ENCODE measurements around the gene BCL2L14. TPM values are rescaled to one million over a fixed set of nuclear protein-coding genes. Genes with fewer than 3 reads are reported as not detected.

The BCL2L14 gene
- total RNA-seq, 1 experiment from 2014 or later, result 0.90 TPM

- peaks cover 14% of the 10 kb centered on the region for H3K9me3 Mint-ChIP-seq
- ChIA-PET CTCF (interaction anchor here (1.2 to 1.6 kb wide), 2 partner anchors 315 to 451 kb away, joined by 4 to 6 read pairs; partner anchors contain the start of gene MANSC1), POLR2A (no interaction called here)
- peaks cover 15% of the 10 kb centered on the region for H3K4me1 Mint-ChIP-seq
- ATAC-seq, result no peak
- no peaks in the 10 kb centered on the region; the same call in 1 of the 2 replicates for H3K27me3 Mint-ChIP-seq (ENCODE audit: low read depth)
- 0 out of 2 replicates have a peak, but pooled peaks cover 8% of the 10 kb centered on the region for H3K36me3 Mint-ChIP-seq
- H3K27ac Mint-ChIP-seq, result no peak overlapping the region
- H3K4me3 Mint-ChIP-seq, result no peak overlapping the region
- no peak for TF ChIP-seq ZMAT4 (CRISPR knock-in tag; IDR thresholded peaks at IDR 0.05)
- no peak for TF ChIP-seq NFATC4 (CRISPR knock-in tag; IDR thresholded peaks at IDR 0.05)
- TF ChIP-seq ATF3 (CRISPR knock-in tag; conservative IDR thresholded peaks at IDR 0.05), result no peak
- no peak for TF ChIP-seq CREM (CRISPR knock-in tag; IDR thresholded peaks at IDR 0.05)
- DNase-seq (ENCODE audit: low spot score), result no peak
Observed at GRCh38 chr12:12035229-12035628, 35.5 kb upstream of the BCL2L14 start.

DNA sequence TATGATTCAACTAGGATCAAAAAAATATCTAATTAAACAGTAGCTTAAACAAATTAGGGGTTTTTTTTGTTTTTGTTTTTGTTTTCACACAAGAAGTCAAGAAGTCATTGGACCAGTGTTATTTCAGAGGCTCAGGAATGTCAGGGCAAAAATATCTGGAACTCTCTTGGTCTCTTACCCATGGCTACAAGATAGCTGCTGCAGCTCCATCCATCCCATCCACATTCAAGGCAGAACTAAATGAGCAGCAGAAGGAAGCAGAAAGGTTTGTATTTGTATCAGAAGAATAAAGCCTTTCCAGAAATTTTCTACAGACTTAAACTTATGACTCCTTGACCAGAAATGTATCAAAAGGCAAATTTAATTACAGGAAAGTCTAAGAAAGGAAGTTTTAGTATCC lies 33.8 kb upstream of the BCL2L14 start:
- no peak overlapping the region for H3K4me3 Mint-ChIP-seq
- no peak overlapping the region for H3K27ac Mint-ChIP-seq
- ATAC-seq (no peak), DNase-seq (ENCODE audit: low spot score) (no peak)
- H3K4me1 Mint-ChIP-seq, result peaks cover 16% of the 10 kb centered on the region
- no peaks in the 10 kb centered on the region; the same call in 1 of the 2 replicates for H3K27me3 Mint-ChIP-seq (ENCODE audit: low read depth)
- H3K36me3 Mint-ChIP-seq, result 0 out of 2 replicates have a peak, but pooled peaks cover 8% of the 10 kb centered on the region
- no peak for TF ChIP-seq OVOL2 (CRISPR knock-in tag; IDR thresholded peaks at IDR 0.05; ENCODE audit: borderline replicate concordance)
- no peak for TF ChIP-seq FOXK1 (CRISPR knock-in tag; IDR thresholded peaks at IDR 0.05)
- no peak for TF ChIP-seq AFF4 (CRISPR knock-in tag; IDR thresholded peaks at IDR 0.05; ENCODE audit: borderline replicate concordance)
- TF ChIP-seq NFATC4 (CRISPR knock-in tag; IDR thresholded peaks at IDR 0.05), result no peak
- TF ChIP-seq PREB (CRISPR knock-in tag; IDR thresholded peaks at IDR 0.05; ENCODE audit: borderline replicate concordance), result no peak
- TF ChIP-seq SP1 (CRISPR knock-in tag; conservative IDR thresholded peaks at IDR 0.05), result no peak
- no peak for TF ChIP-seq SMAD4 (CRISPR knock-in tag; IDR thresholded peaks at IDR 0.05)
- TF ChIP-seq, protein P1, sequence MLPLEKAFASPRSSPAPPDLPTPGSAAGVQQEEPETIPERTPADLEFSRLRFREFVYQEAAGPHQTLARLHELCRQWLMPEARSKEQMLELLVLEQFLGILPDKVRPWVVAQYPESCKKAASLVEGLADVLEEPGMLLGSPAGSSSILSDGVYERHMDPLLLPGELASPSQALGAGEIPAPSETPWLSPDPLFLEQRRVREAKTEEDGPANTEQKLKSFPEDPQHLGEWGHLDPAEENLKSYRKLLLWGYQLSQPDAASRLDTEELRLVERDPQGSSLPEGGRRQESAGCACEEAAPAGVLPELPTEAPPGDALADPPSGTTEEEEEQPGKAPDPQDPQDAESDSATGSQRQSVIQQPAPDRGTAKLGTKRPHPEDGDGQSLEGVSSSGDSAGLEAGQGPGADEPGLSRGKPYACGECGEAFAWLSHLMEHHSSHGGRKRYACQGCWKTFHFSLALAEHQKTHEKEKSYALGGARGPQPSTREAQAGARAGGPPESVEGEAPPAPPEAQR (CRISPR knock-in tag; IDR thresholded peaks at IDR 0.05), result no peak
- TF ChIP-seq ELF4 (CRISPR knock-in tag; IDR thresholded peaks at IDR 0.05; ENCODE audit: low read depth), result no peak
- TF ChIP-seq PRDM15 (CRISPR knock-in tag; IDR thresholded peaks at IDR 0.05), result no peak
- TF ChIP-seq ZNF232 (CRISPR knock-in tag; IDR thresholded peaks at IDR 0.05), result no peak
- peaks cover 14% of the 10 kb centered on the region for H3K9me3 Mint-ChIP-seq
- CTCF ChIA-PET, result interaction anchor here (0.9 to 1.8 kb wide), 3 partner anchors 251 to 455 kb away, joined by 3 to 7 read pairs (median 5); partner anchors contain the start of gene BORCS5
- POLR2A ChIA-PET, result no interaction called here

Data from WTC11 (cell line).